ENCODE measurements around the gene CHCHD1.
"Not testable (repeated sequence)": the region's sequence is repeated elsewhere in the genome, so short reads cannot be mapped to it uniquely, and the experiment has no call there.

CHCHD1 gene

GRCh38 chr10:73781879-73782748 lies at the start of gene CHCHD1:
CHCHD1 (plus strand) TSS chr10:73782048; CDS start chr10:73782076, 28 bp downstream.
- peak; percentile 74 to 89 for DNase-seq (ENCODE audit: low read depth in 1 of 2, low spot score in 1 of 2)

DNA sequence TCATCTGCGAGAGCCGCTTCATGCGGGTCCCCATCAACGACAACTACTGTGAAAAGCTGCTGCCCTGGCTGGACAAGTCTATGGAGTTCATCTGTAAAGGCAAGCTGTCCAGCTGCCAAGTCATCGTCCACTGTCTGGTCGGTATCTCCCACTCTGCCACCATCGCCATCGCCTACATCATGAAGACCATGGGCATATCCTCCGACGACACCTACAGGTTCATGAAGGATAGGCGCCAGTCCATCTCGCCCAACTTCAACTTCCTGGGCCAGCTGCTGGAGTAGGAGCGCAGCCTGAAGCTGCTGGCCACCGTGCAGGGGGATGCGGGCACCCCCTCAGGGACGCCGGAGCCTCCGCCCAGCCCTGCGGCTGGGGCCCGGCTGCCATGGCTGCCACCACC lies 49.4 kb upstream of the CHCHD1 start:
- no peak for DNase-seq (ENCODE audit: low read depth in 1 of 2, low spot score in 1 of 2)

GRCh38 chr10:73732931-73733623 lies 48.8 kb upstream of the CHCHD1 start:
- no peak for DNase-seq (ENCODE audit: low read depth in 1 of 2, low spot score in 1 of 2)

DNA sequence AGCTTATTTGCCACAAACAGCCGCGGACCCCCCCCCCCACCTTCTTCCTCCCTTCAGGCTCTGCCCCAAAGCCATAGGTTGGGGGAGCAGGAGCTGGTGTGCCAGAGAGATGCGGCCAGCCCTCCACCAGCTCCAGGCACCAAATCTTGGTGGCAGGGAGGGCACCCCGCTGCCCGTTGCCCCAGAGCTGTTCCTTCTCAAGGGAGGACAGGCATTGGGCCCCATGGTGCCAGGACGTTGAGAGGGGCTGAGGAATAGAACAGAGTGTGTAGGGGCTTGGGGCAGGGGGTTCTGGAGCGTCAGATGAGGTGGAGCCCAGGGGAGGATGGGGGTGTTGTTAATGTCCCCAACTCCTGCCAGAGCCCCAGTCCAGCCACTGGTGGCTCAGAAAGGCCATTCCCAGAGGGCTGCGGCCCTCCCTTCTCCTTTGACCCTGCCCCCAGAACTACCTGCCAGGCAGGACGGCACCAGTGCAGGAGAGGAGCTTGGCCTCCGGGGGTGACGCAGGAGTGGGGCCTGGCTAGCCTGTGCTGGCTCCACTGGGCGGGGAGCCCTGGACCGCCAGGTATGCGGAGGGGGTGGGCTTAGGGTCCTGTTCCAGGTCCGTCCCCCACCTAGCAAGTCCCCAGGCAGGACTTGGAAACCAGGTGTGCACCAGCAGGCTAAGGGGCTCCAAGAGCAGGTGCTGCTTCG lies 47.7 kb upstream of the CHCHD1 start:
- no peak for DNase-seq (ENCODE audit: low read depth in 1 of 2, low spot score in 1 of 2)

- no peak for DNase-seq (ENCODE audit: low read depth in 1 of 2, low spot score in 1 of 2)
Measured at GRCh38 chr10:73734796-73735305, 47.0 kb upstream of the CHCHD1 start.

GRCh38 chr10:73740501-73741254 lies 41.2 kb upstream of the CHCHD1 start:
- DNase-seq (ENCODE audit: low read depth in 1 of 2, low spot score in 1 of 2): not testable (repeated sequence)

- no peak for DNase-seq (ENCODE audit: low read depth in 1 of 2, low spot score in 1 of 2)
Measured at GRCh38 chr10:73742454-73742734, 39.5 kb upstream of the CHCHD1 start.

GRCh38 chr10:73743327-73743904 lies 38.4 kb upstream of the CHCHD1 start:
- DNase-seq (ENCODE audit: low read depth in 1 of 2, low spot score in 1 of 2): no peak

GRCh38 chr10:73743905-73744663 lies 37.8 kb upstream of the CHCHD1 start, which contains the start of gene SEC24C:
SEC24C (plus strand) TSS chr10:73744372; CDS start chr10:73746833, 2,461 bp downstream.
- DNase-seq (ENCODE audit: low read depth in 1 of 2, low spot score in 1 of 2): peak; percentile 88

DNA sequence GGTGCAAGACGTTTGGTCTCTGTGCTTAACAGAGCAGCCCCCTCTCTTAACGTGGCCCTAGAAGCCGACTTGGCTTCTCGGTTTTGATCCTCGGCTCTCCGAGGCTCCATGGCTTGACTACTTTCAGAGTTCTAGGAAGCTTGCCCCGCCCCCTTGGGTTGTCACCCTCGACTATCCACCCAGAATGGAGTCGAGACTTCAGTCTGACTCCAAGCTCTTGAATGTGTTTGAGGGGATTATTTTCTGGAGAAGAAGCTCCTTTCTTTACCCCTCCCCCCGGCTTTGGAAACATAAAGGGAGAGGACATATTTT lies 37.2 kb upstream of the CHCHD1 start:
- DNase-seq (ENCODE audit: low read depth in 1 of 2, low spot score in 1 of 2): peak in 1 of 2 donors; percentile 39

GRCh38 chr10:73746721-73747120 lies 35.1 kb upstream of the CHCHD1 start:
- DNase-seq (ENCODE audit: low read depth in 1 of 2, low spot score in 1 of 2): no peak

DNA sequence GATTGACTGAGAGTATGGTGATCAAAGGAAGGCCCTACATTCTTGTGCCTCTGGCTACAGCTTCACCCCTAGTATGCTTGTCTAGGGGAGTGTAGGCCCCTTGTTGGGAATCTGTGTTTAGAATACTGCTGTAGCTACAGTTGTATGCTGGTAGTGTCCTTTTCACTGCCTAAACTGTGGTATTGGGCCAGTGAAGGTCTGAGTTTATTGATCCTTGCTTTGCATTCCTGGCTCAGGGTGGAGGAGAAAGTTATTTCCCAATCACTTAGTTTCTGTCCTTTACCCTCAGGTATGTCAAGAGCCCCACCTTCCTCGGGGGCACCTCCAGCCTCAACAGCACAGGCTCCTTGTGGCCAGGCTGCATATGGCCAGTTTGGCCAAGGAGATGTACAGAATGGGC lies 31.0 kb upstream of the CHCHD1 start:
- no peak for DNase-seq (ENCODE audit: low read depth in 1 of 2, low spot score in 1 of 2)

GRCh38 chr10:73756183-73756582 lies 25.7 kb upstream of the CHCHD1 start:
- no peak for DNase-seq (ENCODE audit: low read depth in 1 of 2, low spot score in 1 of 2)

DNA sequence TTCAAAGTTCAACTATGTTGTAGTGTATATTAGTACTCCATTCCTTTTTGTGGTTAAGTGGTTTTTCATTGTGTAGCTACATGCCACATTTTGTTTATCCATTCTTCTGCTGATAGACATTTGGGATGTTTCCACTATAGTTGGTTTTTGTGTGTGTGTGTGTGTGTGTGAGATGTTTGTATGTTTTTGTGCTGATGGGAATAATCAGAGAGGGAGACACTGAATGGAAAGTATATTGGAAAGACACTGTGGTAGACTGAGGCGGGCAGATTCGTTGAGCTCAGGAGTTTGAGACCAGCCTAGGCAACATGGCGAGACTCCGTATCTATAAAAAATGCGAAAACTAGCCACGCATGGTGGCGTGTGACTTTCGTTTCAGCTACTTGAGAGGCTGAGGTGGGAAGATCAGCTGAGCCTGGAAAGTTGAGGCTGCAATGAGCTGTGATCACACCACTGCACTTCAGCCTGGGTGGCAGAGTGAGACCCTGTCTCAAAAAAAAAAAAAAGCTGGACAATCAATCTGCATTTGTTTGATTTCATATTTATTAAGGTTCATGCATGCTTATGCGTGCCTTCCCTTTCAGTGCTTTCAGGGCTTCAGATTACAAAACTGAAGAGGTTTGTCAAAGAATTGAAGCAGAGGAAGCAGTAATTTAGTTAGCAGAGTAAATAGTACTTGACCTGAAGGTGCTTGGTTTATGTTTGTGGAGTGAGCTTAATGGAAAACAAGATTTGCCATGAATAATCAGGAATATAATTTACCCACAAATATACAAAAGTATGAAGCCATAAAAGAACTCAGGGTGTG lies 22.9 kb upstream of the CHCHD1 start:
- DNase-seq (ENCODE audit: low read depth in 1 of 2, low spot score in 1 of 2): no peak

GRCh38 chr10:73759512-73760115 lies 22.2 kb upstream of the CHCHD1 start:
- no peak for DNase-seq (ENCODE audit: low read depth in 1 of 2, low spot score in 1 of 2)

- no peak for DNase-seq (ENCODE audit: low read depth in 1 of 2, low spot score in 1 of 2)
Measured at GRCh38 chr10:73761781-73762180, 20.1 kb upstream of the CHCHD1 start.

DNA sequence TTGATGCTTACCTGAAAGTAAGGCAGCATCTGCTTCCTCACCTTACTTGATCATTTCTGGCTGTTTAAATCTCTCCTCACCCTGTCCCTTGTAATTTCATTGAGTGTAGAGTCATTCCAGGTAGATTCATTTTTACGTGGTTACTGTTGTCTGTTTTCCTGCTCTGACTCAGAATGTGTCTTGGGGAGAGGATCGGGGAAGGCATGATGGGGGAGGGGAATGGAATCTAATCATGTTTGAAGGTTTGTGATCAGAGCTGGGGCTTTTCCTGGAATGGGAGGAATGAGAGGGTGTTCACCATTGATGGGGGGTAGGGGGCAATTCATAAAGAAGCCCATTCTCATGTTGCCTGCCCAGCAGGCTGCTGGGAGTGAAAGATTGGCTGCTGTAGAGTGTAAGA lies 18.9 kb upstream of the CHCHD1 start:
- no peak for DNase-seq (ENCODE audit: low read depth in 1 of 2, low spot score in 1 of 2)

DNA sequence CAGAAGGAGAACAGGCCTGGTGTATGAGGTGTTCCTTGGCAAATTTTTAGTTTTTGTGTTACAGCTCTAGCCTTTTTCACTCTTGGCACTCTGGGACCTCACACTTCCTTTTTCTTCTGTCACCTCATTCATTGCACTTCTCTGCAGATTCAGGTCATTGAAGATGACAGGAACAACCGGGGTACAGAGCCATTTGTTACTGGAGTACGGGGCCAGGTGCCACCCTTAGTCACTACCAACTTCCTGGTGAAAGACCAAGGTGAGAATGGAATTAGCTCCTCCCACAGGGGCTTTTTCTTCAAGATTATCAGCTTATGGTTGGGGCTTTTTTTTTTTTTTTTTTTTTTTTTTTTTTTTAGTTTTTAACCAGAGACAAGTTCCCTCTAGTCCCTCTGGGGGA lies 18.5 kb upstream of the CHCHD1 start:
- no peak for DNase-seq (ENCODE audit: low read depth in 1 of 2, low spot score in 1 of 2)

GRCh38 chr10:73765066-73765465 lies 16.8 kb upstream of the CHCHD1 start:
- no peak for DNase-seq (ENCODE audit: low read depth in 1 of 2, low spot score in 1 of 2)

All from stimulated activated CD4-positive, alpha-beta T cell treated with anti-CD3 and anti-CD28 coated beads, Interleukin-15, amount 100 ng/mL, for 1 hour (primary cell).